GM12878 (cell line): ENCODE data around the gene PCDHGA5. TPM values are rescaled to one million over a fixed set of nuclear protein-coding genes. Genes with fewer than 3 reads are reported as not detected.
"Not testable (repeated sequence)": the region's sequence is repeated elsewhere in the genome, so short reads cannot be mapped to it uniquely, and the experiment has no call there.

Experiments
- ATAC-seq: fragments of 200-7000 bp; cut with Tn5 transposase; 3 replicates; pipeline ENCODE4 v1.9.1; 2020; ENCODE audit warnings: mild to moderate bottlenecking, moderate library complexity
- BruUV-seq: library from RNA; stranded (reverse); fragments of 400-500 nt; replicated peaks from 2 replicates; lab custom pipeline; 2021; lab: Mats Ljungman, UMichigan
- CTCF ChIA-PET: fragments of 300-600 bp; sonication (Branson Sonifier 250); formaldehyde crosslinking; extraction: SDS; loops from one replicate; lab custom pipeline; 2021; ENCODE audit warnings: inconsistent platforms; lab: Yijun Ruan, JAX
- POLR2A ChIA-PET: fragments of 350-600 bp; formaldehyde crosslinking; extraction: SDS; loops from one replicate; lab custom pipeline; 2021; ENCODE audit warnings: inconsistent platforms; lab: Charles Lee
- RAD21 ChIA-PET: fragments of 300-600 bp; sonication (Branson Sonifier 250); formaldehyde crosslinking; loops from one replicate; lab custom pipeline; 2023; ENCODE audit warnings: antibody characterized with exemption; ENCODE audit not compliant: unreplicated experiment; lab: Charles Lee
- SMC1A ChIA-PET: fragments of 300-600 bp; sonication (Branson Sonifier 250); formaldehyde crosslinking; loops from one replicate; lab custom pipeline; 2023; ENCODE audit not compliant: unreplicated experiment, uncharacterized antibody; lab: Charles Lee
- DNase-seq: peaks from one replicate; pipeline ENCODE4 v3.0.0-alpha.2; 2011; ENCODE audit warnings: low read depth, low spot score
- FAIRE-seq: peaks from 3 replicates; lab custom pipeline; 2011; peaks lifted over from hg19 to GRCh38; lab: Jason Lieb, UNC
- H2AFZ ChIP-seq: 2 replicates; pipeline ENCODE4 v1.6.0; 2011; ENCODE audit warnings: low read depth, low read length, control low read depth; ENCODE audit not compliant: control insufficient read depth
- H3K27ac ChIP-seq: 2 replicates; pipeline ENCODE4 v1.5.1; 2011; ENCODE audit warnings: control low read depth; ENCODE audit not compliant: control insufficient read depth, insufficient read depth
- H3K27me3 ChIP-seq, 2 experiments: replicated peaks in 1 of 2; 2 replicates each; pipeline versions ENCODE4 v1.6.0 to v1.6.1; 2011; ENCODE audit warnings: low read length in 1 of 2; ENCODE audit not compliant: control insufficient read depth in 2 of 2, insufficient read depth in 2 of 2
- H3K36me3 ChIP-seq, 2 experiments: 2 replicates each; pipeline ENCODE4 v1.5.1; 2011; ENCODE audit warnings: low read length in 1 of 2; ENCODE audit not compliant: control insufficient read depth in 2 of 2, insufficient read depth in 2 of 2
- H3K4me1 ChIP-seq: 2 replicates; pipeline ENCODE4 v1.6.1; 2011; ENCODE audit warnings: mild to moderate bottlenecking, low read length, moderate library complexity, mixed read lengths; ENCODE audit not compliant: control insufficient read depth, insufficient read depth
- H3K4me2 ChIP-seq: 2 replicates; pipeline ENCODE4 v1.6.0; 2011; ENCODE audit warnings: control low read depth; ENCODE audit not compliant: control insufficient read depth, insufficient read depth
- H3K4me3 ChIP-seq: fragments of 200-600 bp; sonication (generic); 2 replicates; pipeline ENCODE4 v1.5.1; 2016
- H3K79me2 ChIP-seq: 2 replicates; pipeline ENCODE4 v1.6.0; 2011; ENCODE audit warnings: low read length; ENCODE audit not compliant: control insufficient read depth, insufficient read depth
- H3K9ac ChIP-seq: 2 replicates; pipeline ENCODE4 v1.8.0; 2011; ENCODE audit warnings: low read length, control low read depth, mixed read lengths; ENCODE audit not compliant: control insufficient read depth, insufficient read depth
- H3K9me3 ChIP-seq: replicated peaks from 3 replicates; pipeline ENCODE4 v1.5.1; 2011; ENCODE audit warnings: mild to moderate bottlenecking, low read length; ENCODE audit not compliant: control insufficient read depth, insufficient read depth
- H4K20me1 ChIP-seq: 2 replicates; pipeline ENCODE4 v1.6.0; 2011; ENCODE audit not compliant: control insufficient read depth, insufficient read depth
- CTCF ChIP-seq, 3 experiments: IDR thresholded peaks in 2 of 3; conservative IDR thresholded peaks in 1 of 3; 2 replicates each; pipeline ENCODE4 v1.5.1; 2011; ENCODE audit warnings: low read depth in 3 of 3, low read length in 3 of 3, mild to moderate bottlenecking in 3 of 3, control low read depth in 2 of 3, moderate library complexity in 2 of 3, inconsistent platforms in 1 of 3, mixed read lengths in 1 of 3; ENCODE audit not compliant: control insufficient read depth in 2 of 3, insufficient read depth in 1 of 3; ENCODE audit errors: extremely low read depth in 1 of 3
- EZH2 ChIP-seq: IDR thresholded peaks from 2 replicates; pipeline ENCODE4 v1.6.1; 2012; ENCODE audit warnings: low read depth, mild to moderate bottlenecking, control low read depth, inconsistent platforms, low read length, borderline replicate concordance; ENCODE audit not compliant: control insufficient read depth
- HSF1 ChIP-seq: fragments of 150-350 bp; IDR thresholded peaks from 2 replicates; pipeline ENCODE4 v1.6.1; 2014; ENCODE audit warnings: mild to moderate bottlenecking, low read depth, low read length
- KDM1A ChIP-seq: fragments of 200-600 bp; sonication (generic); IDR thresholded peaks from 2 replicates; pipeline ENCODE4 v1.6.1; 2016; ENCODE audit warnings: borderline replicate concordance
- NFYA ChIP-seq: IDR thresholded peaks from 2 replicates; pipeline ENCODE4 v1.6.1; 2011; ENCODE audit warnings: low read depth, mild to moderate bottlenecking, low read length, improper control_type of control experiment, borderline replicate concordance
- NR2C1 ChIP-seq: fragments of 450-650 bp; IDR thresholded peaks from 2 replicates; pipeline ENCODE4 v1.6.1; 2017; ENCODE audit warnings: antibody characterized with exemption, mild to moderate bottlenecking, moderate library complexity
- RBBP5 ChIP-seq: fragments of 200-600 bp; sonication (generic); conservative IDR thresholded peaks from 2 replicates; pipeline ENCODE4 v1.6.1; 2016
- STAT1 ChIP-seq: fragments of 450-650 bp; conservative IDR thresholded peaks from 2 replicates; pipeline ENCODE4 v1.6.1; 2014; ENCODE audit warnings: antibody characterized with exemption, mild to moderate bottlenecking
- SUPT20H ChIP-seq: IDR thresholded peaks from 2 replicates; pipeline ENCODE4 v1.6.1; 2011; ENCODE audit warnings: low read depth, mild to moderate bottlenecking, low read length, moderate library complexity, borderline replicate concordance; ENCODE audit not compliant: control insufficient read depth
- WGBS: methylation state at CpG from one replicate; pipeline ENCODE4 v1.1.6; 2016; ENCODE audit warnings: low lambda C conversion rate; ENCODE audit not compliant: insufficient replicate concordance, insufficient coverage; ENCODE audit errors: missing lambda C conversion rate; 5-methylcytosine and 5-hydroxymethylcytosine counted together
- in situ Hi-C: fragments of 300-500 bp; cut with MboI; formaldehyde crosslinking; loops from 9 replicates; pipeline ENCODE4 v1.14.3; 2018; ENCODE audit warnings: mixed read lengths
- intact Hi-C: fragments of 100-400 bp; cut with micrococcal nuclease; formaldehyde crosslinking; loops from one replicate; pipeline ENCODE4 v1.14.2; 2022; ENCODE audit not compliant: unreplicated experiment
- polyA plus RNA-seq, 11 experiments: library from polyadenylated mRNA; depleted of rRNA in 4 of 11; unstranded in 6 of 11; stranded (reverse) in 5 of 11; fragments of >200 nt; fragmentation: Nextera tagmentation in 4 of 11; fragmentation: Illumina TruSeq in 1 of 11; extraction: Ambion mirVana in 4 of 11; extraction: Trizol in 1 of 11; gene quantifications; 1 replicate in 1 of 11; 2 replicates in 10 of 11; pipeline versions ENCODE4 v1.2.1 to v1.2.3, GENCODE V29; 2011 to 2016; ENCODE audit warnings: inconsistent platforms in 2 of 11, missing spikeins in 2 of 11, low read depth in 1 of 11
- total RNA-seq, 4 experiments: library from RNA; depleted of rRNA in 3 of 4; stranded (reverse); fragments of >200 nt in 3 of 4; fragmentation: Illumina TruSeq in 1 of 4; extraction: Trizol in 1 of 4; gene quantifications; 2 replicates each; pipeline versions ENCODE4 v1.2.1 to v1.2.3, GENCODE V29; 2013 to 2021
- TF ChIP-seq, protein P1 (sequence below): fragments of 450-650 bp; IDR thresholded peaks from 2 replicates; pipeline ENCODE4 v1.6.1; 2017; ENCODE audit warnings: mild to moderate bottlenecking

Gene PCDHGA5
- total and polyA plus RNA-seq, 10 of the 15 experiments (the other 5 are each of a cell fraction or from before 2014, with no cell fraction given): 0.10 to 0.23 (median 0.16) TPM; not detected in 4

- FAIRE-seq: peak; percentile 23
- BruUV-seq, H3K27ac ChIP-seq, H2AFZ ChIP-seq, RAD21 ChIA-PET, H3K4me3 ChIP-seq, H4K20me1 ChIP-seq, H3K9me3 ChIP-seq, H3K79me2 ChIP-seq, intact Hi-C loops, H3K27me3 ChIP-seq, H3K9ac ChIP-seq, H3K4me1 ChIP-seq, in situ Hi-C loops, DNase-seq, H3K4me2 ChIP-seq, H3K36me3 ChIP-seq, POLR2A ChIA-PET: not testable (repeated sequence)
- TF ChIP-seq CTCF (IDR thresholded peaks at IDR 0.05 in 2 of 3, conservative IDR thresholded peaks at IDR 0.05 in 1 of 3; ENCODE audit: control insufficient read depth in 2 of 3, extremely low read depth in 1 of 3, insufficient read depth in 1 of 3, low read depth in 3 of 3, low read length in 3 of 3): peak; percentile 35 to 40 (median 39); a peak in 5 of 6 replicates
- ChIA-PET SMC1A (interaction anchor here (1.4 kb wide), 1 partner anchor 176 kb away, joined by 6 read pairs; no protein-coding TSS in a partner anchor), CTCF (interaction anchor here (1.2 to 1.7 kb wide), 3 partner anchors 13 to 176 kb away, joined by 3 to 6 read pairs (median 4); partner anchors contain the start of gene PCDHGA10)
- ATAC-seq: peak; percentile 77
- 2% methylated on average over 18 of the region's 40 CpGs for WGBS
Measured at GRCh38 chr5:141387557-141388311, 23.8 kb downstream of the PCDHGA5 start, which contains the start of gene PCDHGB4. PCDHGB4 (plus strand) TSS chr5:141387698; CDS start chr5:141387885, 187 bp downstream.

DNA sequence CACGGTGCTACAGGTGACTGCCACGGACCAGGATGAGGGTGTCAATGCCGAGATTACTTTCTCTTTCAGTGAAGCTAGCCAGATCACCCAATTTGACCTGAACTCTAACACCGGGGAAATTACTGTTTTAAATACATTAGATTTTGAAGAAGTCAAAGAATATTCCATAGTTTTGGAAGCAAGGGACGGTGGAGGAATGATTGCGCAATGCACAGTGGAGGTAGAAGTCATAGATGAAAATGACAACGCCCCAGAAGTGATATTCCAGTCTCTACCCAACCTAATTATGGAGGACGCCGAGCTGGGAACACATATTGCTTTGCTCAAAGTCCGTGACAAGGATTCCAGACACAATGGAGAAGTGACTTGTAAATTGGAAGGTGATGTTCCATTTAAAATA, 24.7 kb downstream of the PCDHGA5 start:
- Histone ChIP-seq H2AFZ (no peak overlapping the region), H3K9ac (no peak overlapping the region), H3K9me3 (peaks cover 5% of the 10 kb centered on the region; the same call in 2 of the 3 replicates), H4K20me1 (no peaks in the 10 kb centered on the region), H3K4me2 (no peak overlapping the region), H3K36me3 (no peaks in the 10 kb centered on the region), H3K4me3 (no peak overlapping the region), H3K27ac (no peak overlapping the region), H3K4me1 (no peaks in the 10 kb centered on the region), H3K27me3 (no peaks in the 10 kb centered on the region), H3K79me2 (no peaks in the 10 kb centered on the region)
- no peak for FAIRE-seq
- ChIA-PET POLR2A (no interaction called here), RAD21 (no interaction called here), SMC1A (no interaction called here), CTCF (no interaction called here)
- in situ Hi-C loops: no loop called here
- intact Hi-C loops: no loop called here
- no peak for DNase-seq
- 73% methylated on average over 10 of the region's 10 CpGs for WGBS
- no TSS peak for BruUV-seq
- no peak for ATAC-seq
- TF ChIP-seq RBBP5 (no peak), STAT1 (no peak), KDM1A (no peak), HSF1 (no peak), NR2C1 (no peak), SUPT20H (no peak), EZH2 (no peak), NFYA (no peak)
- TF ChIP-seq, protein P1, sequence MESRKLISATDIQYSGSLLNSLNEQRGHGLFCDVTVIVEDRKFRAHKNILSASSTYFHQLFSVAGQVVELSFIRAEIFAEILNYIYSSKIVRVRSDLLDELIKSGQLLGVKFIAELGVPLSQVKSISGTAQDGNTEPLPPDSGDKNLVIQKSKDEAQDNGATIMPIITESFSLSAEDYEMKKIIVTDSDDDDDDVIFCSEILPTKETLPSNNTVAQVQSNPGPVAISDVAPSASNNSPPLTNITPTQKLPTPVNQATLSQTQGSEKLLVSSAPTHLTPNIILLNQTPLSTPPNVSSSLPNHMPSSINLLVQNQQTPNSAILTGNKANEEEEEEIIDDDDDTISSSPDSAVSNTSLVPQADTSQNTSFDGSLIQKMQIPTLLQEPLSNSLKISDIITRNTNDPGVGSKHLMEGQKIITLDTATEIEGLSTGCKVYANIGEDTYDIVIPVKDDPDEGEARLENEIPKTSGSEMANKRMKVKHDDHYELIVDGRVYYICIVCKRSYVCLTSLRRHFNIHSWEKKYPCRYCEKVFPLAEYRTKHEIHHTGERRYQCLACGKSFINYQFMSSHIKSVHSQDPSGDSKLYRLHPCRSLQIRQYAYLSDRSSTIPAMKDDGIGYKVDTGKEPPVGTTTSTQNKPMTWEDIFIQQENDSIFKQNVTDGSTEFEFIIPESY: no peak
